Breast epithelium (tissue), 3 donors: ENCODE results near the gene ZNF502.

ENCODE experiments used
- POLR2A ChIP-seq: fragments of 450-650 bp; IDR thresholded peaks from one replicate; pipeline ENCODE4 v1.6.1; 2016; ENCODE audit warnings: antibody characterized with exemption, mild to moderate bottlenecking, moderate library complexity
- TF ChIP-seq, protein P1 (sequence below), 3 donors: fragments of 450-650 bp; IDR thresholded peaks; one replicate each; pipeline ENCODE4 v1.5.1; 2016 to 2017; ENCODE audit warnings: antibody characterized with exemption in 3 of 3, mild to moderate bottlenecking in 3 of 3, moderate library complexity in 3 of 3

DNA sequence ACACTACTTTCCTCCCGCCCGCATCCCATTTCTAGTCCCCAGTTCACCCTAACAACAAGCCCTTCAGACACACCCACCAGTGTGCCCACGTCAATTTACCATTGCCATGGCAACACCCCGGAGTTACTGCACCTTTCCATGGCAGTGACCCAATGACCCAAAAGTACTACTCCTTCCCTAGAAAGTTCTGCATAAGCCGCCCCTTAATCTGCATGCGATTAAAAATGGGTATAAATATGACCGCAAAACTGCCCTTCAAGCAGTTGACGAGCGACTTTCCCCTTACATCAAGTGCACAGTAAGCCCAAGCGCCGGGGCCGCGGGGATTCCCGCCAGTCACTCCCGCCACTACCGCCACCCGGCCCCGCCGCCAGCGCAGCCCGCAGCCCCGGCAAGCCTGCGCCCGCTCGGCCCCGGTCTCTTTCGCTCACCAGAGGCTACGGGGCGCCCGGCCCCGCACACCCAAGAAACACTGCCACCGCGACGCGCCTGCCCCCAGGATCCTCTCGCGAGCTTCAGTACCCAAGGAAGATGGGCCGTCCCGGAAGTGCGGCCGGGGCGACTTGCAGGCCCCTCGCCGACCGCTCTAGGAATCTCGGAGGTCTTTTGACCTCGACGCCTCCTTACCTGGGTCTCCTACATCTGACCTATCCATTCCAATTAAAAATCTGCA lies 27.2 kb upstream of the ZNF502 start:
- TF ChIP-seq POLR2A: no peak
- TF ChIP-seq, protein P1, sequence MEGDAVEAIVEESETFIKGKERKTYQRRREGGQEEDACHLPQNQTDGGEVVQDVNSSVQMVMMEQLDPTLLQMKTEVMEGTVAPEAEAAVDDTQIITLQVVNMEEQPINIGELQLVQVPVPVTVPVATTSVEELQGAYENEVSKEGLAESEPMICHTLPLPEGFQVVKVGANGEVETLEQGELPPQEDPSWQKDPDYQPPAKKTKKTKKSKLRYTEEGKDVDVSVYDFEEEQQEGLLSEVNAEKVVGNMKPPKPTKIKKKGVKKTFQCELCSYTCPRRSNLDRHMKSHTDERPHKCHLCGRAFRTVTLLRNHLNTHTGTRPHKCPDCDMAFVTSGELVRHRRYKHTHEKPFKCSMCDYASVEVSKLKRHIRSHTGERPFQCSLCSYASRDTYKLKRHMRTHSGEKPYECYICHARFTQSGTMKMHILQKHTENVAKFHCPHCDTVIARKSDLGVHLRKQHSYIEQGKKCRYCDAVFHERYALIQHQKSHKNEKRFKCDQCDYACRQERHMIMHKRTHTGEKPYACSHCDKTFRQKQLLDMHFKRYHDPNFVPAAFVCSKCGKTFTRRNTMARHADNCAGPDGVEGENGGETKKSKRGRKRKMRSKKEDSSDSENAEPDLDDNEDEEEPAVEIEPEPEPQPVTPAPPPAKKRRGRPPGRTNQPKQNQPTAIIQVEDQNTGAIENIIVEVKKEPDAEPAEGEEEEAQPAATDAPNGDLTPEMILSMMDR (IDR thresholded peaks at IDR 0.05): no peak
